ENCODE results near the gene DNMT3B. TPM values are rescaled to one million over a fixed set of nuclear protein-coding genes. Genes with fewer than 3 reads are reported as not detected.
"Not testable (repeated sequence)": the region's sequence is repeated elsewhere in the genome, so short reads cannot be mapped to it uniquely, and the experiment has no call there.

The DNMT3B gene
- 0.21 TPM for total RNA-seq

- H3K27me3 ChIP-seq (ENCODE audit: insufficient read depth, low read length) = peaks cover 6% of the 10 kb centered on the region
- peaks cover 26% of the 10 kb centered on the region for H3K4me1 ChIP-seq (ENCODE audit: insufficient read depth, low read length)
- H3K9me3 ChIP-seq (ENCODE audit: low read depth, low read length) = no peaks in the 10 kb centered on the region
- peak within 1 kb of the TSS; percentile 52 for H3K4me3 ChIP-seq (ENCODE audit: low read length)
Measured at GRCh38 chr20:32761831-32762753, at the start of gene DNMT3B. Gene DNMT3B, plus strand, starts transcription at chr20:32762385. Its CDS starts 17,939 bp downstream, at chr20:32780324.

DNA sequence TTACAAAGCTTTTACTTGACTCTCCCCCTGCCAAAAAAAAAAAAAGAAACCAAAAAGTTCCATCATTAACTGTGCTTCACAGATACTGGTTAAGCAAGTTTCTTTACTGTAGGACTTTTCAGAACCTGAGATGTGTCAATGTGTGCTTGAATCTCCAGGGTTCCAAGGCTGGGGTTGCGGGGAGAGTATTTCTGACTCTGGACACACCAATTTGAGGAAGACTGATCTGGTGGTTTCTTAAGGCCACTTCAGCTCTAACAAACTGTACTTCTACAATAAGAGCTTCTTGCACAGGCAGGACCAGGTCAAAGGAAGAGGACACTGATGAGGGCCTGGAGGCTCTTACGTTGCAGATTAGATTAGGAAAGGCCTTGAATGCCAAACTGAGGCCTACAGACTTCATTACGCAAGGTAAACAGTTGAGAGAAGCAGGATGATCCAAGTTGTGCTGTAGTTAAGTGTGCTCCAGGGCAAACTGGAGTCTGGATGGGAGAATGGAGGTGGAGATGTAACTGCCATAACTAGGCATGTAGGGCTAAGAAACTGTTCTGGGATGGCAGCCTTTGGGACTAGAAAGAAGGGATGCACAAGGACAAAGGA lies 43.3 kb upstream of the DNMT3B start:
- Histone ChIP-seq H3K27me3 (ENCODE audit: insufficient read depth, low read length) (no peaks in the 10 kb centered on the region), H3K4me3 (ENCODE audit: low read length) (no peak overlapping the region), H3K4me1 (ENCODE audit: insufficient read depth, low read length) (no peaks in the 10 kb centered on the region), H3K9me3 (ENCODE audit: low read depth, low read length) (no peaks in the 10 kb centered on the region)

DNA sequence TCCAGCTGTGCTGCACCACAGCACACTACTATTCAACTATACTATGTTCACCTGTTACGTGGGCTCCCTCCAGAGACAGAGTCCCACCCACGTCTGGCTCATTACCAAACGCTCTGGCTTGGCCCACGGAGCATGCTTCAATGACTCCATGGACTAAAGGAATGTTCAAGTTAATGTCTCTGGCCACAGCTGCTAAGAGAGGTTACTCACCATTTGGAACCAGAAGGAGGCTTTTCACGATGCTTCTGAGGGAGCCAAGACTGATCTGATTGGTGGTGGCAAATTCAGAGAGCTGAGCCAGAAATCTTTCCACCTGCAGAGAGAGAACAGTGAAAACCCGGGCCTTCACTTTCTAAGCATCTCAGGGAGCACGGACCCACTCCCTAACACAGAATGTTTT lies 34.5 kb upstream of the DNMT3B start:
- Histone ChIP-seq H3K4me1 (ENCODE audit: insufficient read depth, low read length) (peaks cover 14% of the 10 kb centered on the region), H3K4me3 (ENCODE audit: low read length) (no peak overlapping the region), H3K9me3 (ENCODE audit: low read depth, low read length) (no peaks in the 10 kb centered on the region), H3K27me3 (ENCODE audit: insufficient read depth, low read length) (no peaks in the 10 kb centered on the region)

DNA sequence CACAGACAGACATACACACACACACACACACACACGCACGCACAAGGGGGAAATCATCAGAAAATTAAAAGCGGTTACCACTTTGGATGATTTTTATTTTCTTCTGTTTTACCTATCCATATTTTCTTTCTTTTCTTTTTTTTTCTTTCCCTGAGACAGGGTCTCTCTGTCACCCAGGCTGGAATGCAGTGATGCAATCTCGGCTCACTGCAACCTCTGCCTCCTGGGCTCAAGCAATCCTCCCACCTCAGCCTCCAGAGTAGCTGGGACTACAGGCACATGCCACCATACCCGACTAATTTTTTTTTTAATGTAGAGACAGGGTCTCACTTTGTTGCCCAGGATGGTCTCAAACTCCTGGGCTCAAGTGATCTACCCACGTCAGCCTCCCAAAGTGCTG lies 33.8 kb upstream of the DNMT3B start:
- not testable (repeated sequence) for H3K4me3 ChIP-seq (ENCODE audit: low read length); H3K9me3 ChIP-seq (ENCODE audit: low read depth, low read length); H3K27me3 ChIP-seq (ENCODE audit: insufficient read depth, low read length)
- peaks cover 14% of the 10 kb centered on the region for H3K4me1 ChIP-seq (ENCODE audit: insufficient read depth, low read length)

GRCh38 chr20:32729334-32729733 lies 32.9 kb upstream of the DNMT3B start:
- H3K4me3 ChIP-seq (ENCODE audit: low read length); H3K27me3 ChIP-seq (ENCODE audit: insufficient read depth, low read length); H3K9me3 ChIP-seq (ENCODE audit: low read depth, low read length): not testable (repeated sequence)
- H3K4me1 ChIP-seq (ENCODE audit: insufficient read depth, low read length) = peaks cover 14% of the 10 kb centered on the region

DNA sequence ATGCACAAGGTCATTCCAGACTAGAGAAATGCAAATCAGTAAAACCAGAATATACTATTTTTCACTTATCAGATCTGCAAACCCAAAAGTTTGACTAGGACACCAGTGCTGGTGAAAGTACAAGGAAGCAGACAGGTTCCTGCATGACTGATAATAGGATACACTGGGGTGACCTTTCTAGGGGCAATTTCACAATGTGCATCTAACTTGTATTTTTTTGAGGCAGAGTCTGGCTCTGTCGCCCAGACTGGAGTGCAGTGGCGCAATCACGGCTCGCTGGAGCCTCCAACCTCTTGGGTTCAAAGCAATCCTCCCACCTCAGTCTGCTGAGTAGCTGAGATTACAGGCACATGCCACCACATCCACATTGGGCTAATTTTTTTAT lies 30.3 kb upstream of the DNMT3B start:
- H3K4me1 ChIP-seq (ENCODE audit: insufficient read depth, low read length) = peaks cover 25% of the 10 kb centered on the region

GRCh38 chr20:32737371-32738223 lies 24.6 kb upstream of the DNMT3B start:
- H3K4me3 ChIP-seq (ENCODE audit: low read length) = no peak overlapping the region
- no peaks in the 10 kb centered on the region for H3K9me3 ChIP-seq (ENCODE audit: low read depth, low read length)
- peaks cover 36% of the 10 kb centered on the region for H3K4me1 ChIP-seq (ENCODE audit: insufficient read depth, low read length)

More for the DNA sequence above, 30.3 kb upstream of the DNMT3B start:
- no peak overlapping the region for H3K4me3 ChIP-seq (ENCODE audit: low read length)
- H3K9me3 ChIP-seq (ENCODE audit: low read depth, low read length) = no peaks in the 10 kb centered on the region
- no peaks in the 10 kb centered on the region for H3K27me3 ChIP-seq (ENCODE audit: insufficient read depth, low read length)

GRCh38 chr20:32741151-32741550 lies 21.0 kb upstream of the DNMT3B start:
- H3K27me3 ChIP-seq (ENCODE audit: insufficient read depth, low read length) = no peaks in the 10 kb centered on the region
- no peaks in the 10 kb centered on the region for H3K9me3 ChIP-seq (ENCODE audit: low read depth, low read length)
- H3K4me3 ChIP-seq (ENCODE audit: low read length) = no peak overlapping the region
- H3K4me1 ChIP-seq (ENCODE audit: insufficient read depth, low read length) = peaks cover 43% of the 10 kb centered on the region

More at GRCh38 chr20:32737371-32738223, 24.6 kb upstream of the DNMT3B start:
- H3K27me3 ChIP-seq (ENCODE audit: insufficient read depth, low read length) = no peaks in the 10 kb centered on the region

DNA sequence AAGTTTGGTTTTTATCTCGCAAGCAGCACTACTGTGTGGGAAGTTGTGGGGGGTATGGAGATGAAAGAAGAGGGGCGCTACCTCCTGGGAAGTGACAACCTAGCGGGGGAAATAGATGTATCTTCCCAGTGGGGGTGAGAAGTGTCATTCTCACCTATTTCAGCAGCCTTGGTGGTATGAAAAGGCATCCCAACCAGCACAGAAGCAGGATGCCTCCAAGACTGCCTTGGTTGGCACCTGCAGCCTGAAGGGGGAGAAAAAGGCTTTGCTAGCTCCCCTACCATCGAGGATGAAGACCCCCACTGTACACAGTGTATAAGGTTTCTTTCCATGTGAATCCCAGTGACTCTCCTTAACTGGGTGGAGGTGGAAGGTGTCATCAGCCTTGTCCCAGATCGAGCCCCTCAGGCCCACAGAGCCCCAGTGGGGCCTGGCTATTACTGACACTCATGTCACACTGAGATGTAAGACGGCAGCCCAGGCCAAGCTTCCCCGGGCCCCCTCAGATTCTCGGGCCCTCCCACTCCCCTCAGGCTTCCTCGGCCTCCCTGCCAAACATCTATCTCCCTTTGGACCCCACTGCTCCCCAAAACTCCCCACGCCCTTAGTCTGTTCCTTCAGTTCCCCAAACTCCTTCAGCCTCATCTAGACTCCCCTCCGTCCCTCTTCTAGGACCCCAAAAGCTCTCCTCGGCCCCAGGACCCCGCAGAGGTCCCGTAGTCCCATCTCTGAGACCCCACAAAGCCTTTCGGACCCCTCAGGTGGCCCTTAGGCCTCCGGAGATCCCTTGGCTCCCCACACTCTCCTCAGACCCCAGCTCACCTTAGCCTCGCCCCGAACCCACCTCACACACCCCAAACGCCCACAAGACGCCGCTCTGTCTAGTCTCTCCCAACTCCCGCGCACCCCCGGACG lies 19.6 kb upstream of the DNMT3B start:
- H3K27me3 ChIP-seq (ENCODE audit: insufficient read depth, low read length) = no peaks in the 10 kb centered on the region
- H3K4me1 ChIP-seq (ENCODE audit: insufficient read depth, low read length) = peaks cover 31% of the 10 kb centered on the region
- peak overlapping the region; percentile 74 for H3K4me3 ChIP-seq (ENCODE audit: low read length)
- no peaks in the 10 kb centered on the region for H3K9me3 ChIP-seq (ENCODE audit: low read depth, low read length)

- Histone ChIP-seq H3K4me1 (ENCODE audit: insufficient read depth, low read length) (peaks cover 24% of the 10 kb centered on the region), H3K9me3 (ENCODE audit: low read depth, low read length) (no peaks in the 10 kb centered on the region)
Measured at GRCh38 chr20:32743237-32744112, 18.7 kb upstream of the DNMT3B start, which contains the start of gene COMMD7. Gene COMMD7, minus strand, starts transcription at chr20:32743467. Its CDS starts 76 bp downstream, at chr20:32743391.

GRCh38 chr20:32749914-32750637 lies 12.1 kb upstream of the DNMT3B start:
- H3K4me1 ChIP-seq (ENCODE audit: insufficient read depth, low read length) = no peaks in the 10 kb centered on the region
- no peaks in the 10 kb centered on the region for H3K27me3 ChIP-seq (ENCODE audit: insufficient read depth, low read length)
- no peaks in the 10 kb centered on the region for H3K9me3 ChIP-seq (ENCODE audit: low read depth, low read length)
- no peak overlapping the region for H3K4me3 ChIP-seq (ENCODE audit: low read length)

More at GRCh38 chr20:32743237-32744112, 18.7 kb upstream of the DNMT3B start, which contains the start of gene COMMD7:
- no peaks in the 10 kb centered on the region for H3K27me3 ChIP-seq (ENCODE audit: insufficient read depth, low read length)
- peak within 1 kb of the TSS; percentile 74 for H3K4me3 ChIP-seq (ENCODE audit: low read length)

- no peaks in the 10 kb centered on the region for H3K27me3 ChIP-seq (ENCODE audit: insufficient read depth, low read length)
- H3K9me3 ChIP-seq (ENCODE audit: low read depth, low read length) = no peaks in the 10 kb centered on the region
- H3K4me3 ChIP-seq (ENCODE audit: low read length) = no peak overlapping the region
- no peaks in the 10 kb centered on the region for H3K4me1 ChIP-seq (ENCODE audit: insufficient read depth, low read length)
Measured at GRCh38 chr20:32751293-32751692, 10.9 kb upstream of the DNMT3B start.
